Activated T-cell treated with anti-CD3 and anti-CD28 coated beads, Interleukin-2, amount 50 U/mL, for 1 hour (primary cell): ENCODE data around the gene FBXL7.

Experiments
- DNase-seq: peaks from one replicate; pipeline ENCODE4 v3.0.0-alpha.2; 2020

Gene FBXL7

GRCh38 chr5:15620501-15620900, 120.5 kb downstream of the FBXL7 start:
- DNase-seq = no peak

- DNase-seq = no peak
These were observed 121.1 kb downstream of the FBXL7 start for GRCh38 chr5:15621094-15621493.

- DNase-seq = no peak
These were observed 123.8 kb downstream of the FBXL7 start for GRCh38 chr5:15623794-15624193.

GRCh38 chr5:15627109-15627508, 127.1 kb downstream of the FBXL7 start:
- no peak for DNase-seq

GRCh38 chr5:15627647-15628046, 127.7 kb downstream of the FBXL7 start:
- DNase-seq = no peak

GRCh38 chr5:15630441-15630840, 130.5 kb downstream of the FBXL7 start:
- DNase-seq = no peak

GRCh38 chr5:15634591-15635288, 134.8 kb downstream of the FBXL7 start:
- DNase-seq = no peak

- DNase-seq = no peak
These were observed 135.3 kb downstream of the FBXL7 start for GRCh38 chr5:15635289-15635616.

- no peak for DNase-seq
These were observed 137.4 kb downstream of the FBXL7 start for GRCh38 chr5:15637345-15637744.

GRCh38 chr5:15637886-15638285, 137.9 kb downstream of the FBXL7 start:
- no peak for DNase-seq

- DNase-seq = no peak
These were observed 138.3 kb downstream of the FBXL7 start for GRCh38 chr5:15638296-15638695.

GRCh38 chr5:15639288-15639687, 139.3 kb downstream of the FBXL7 start:
- DNase-seq = no peak

GRCh38 chr5:15640116-15640515, 140.1 kb downstream of the FBXL7 start:
- no peak for DNase-seq

- no peak for DNase-seq
These were observed 143.8 kb downstream of the FBXL7 start for GRCh38 chr5:15643731-15644130.

GRCh38 chr5:15645381-15646160, 145.6 kb downstream of the FBXL7 start:
- DNase-seq = no peak

GRCh38 chr5:15646371-15646770, 146.4 kb downstream of the FBXL7 start:
- no peak for DNase-seq

- DNase-seq = no peak
These were observed 147.3 kb downstream of the FBXL7 start for GRCh38 chr5:15647251-15647650.

GRCh38 chr5:15650266-15650665, 150.3 kb downstream of the FBXL7 start:
- no peak for DNase-seq

- DNase-seq = no peak
These were observed 154.8 kb downstream of the FBXL7 start for GRCh38 chr5:15654779-15655178.

- DNase-seq = no peak
These were observed 155.7 kb downstream of the FBXL7 start for GRCh38 chr5:15655683-15656082.

- DNase-seq = no peak
These were observed 165.0 kb downstream of the FBXL7 start for GRCh38 chr5:15664961-15665360.

GRCh38 chr5:15669826-15670225, 169.8 kb downstream of the FBXL7 start:
- DNase-seq = no peak

- no peak for DNase-seq
These were observed 174.7 kb downstream of the FBXL7 start for GRCh38 chr5:15674716-15675115.

- no peak for DNase-seq
These were observed 176.6 kb downstream of the FBXL7 start for GRCh38 chr5:15676591-15676990.

- DNase-seq = no peak
These were observed 179.2 kb downstream of the FBXL7 start for GRCh38 chr5:15679161-15679560.
